Cardiac fibroblast (primary cell): Measurements from ENCODE around the gene ZNF532.

Experiments used
- DNase-seq, 2 donors: peaks; one replicate each; pipeline versions ENCODE4 v3.0.0 to v3.0.0-alpha.2; 2010; ENCODE audit warnings: low read depth in 2 of 2
- H3K4me3 ChIP-seq, 2 donors: replicated peaks in 1 of 2; 1 replicate in 1 of 2; 2 replicates in 1 of 2; pipeline ENCODE4 v1.5.1; 2011; ENCODE audit warnings: low read depth in 2 of 2, low read length in 2 of 2, mild to moderate bottlenecking in 2 of 2, moderate library complexity in 1 of 2
- TF ChIP-seq, protein P1 (sequence below): IDR thresholded peaks from one replicate; pipeline ENCODE4 v1.5.1; 2011; ENCODE audit warnings: low read depth, mild to moderate bottlenecking, low read length, inconsistent platforms

Gene ZNF532

DNA sequence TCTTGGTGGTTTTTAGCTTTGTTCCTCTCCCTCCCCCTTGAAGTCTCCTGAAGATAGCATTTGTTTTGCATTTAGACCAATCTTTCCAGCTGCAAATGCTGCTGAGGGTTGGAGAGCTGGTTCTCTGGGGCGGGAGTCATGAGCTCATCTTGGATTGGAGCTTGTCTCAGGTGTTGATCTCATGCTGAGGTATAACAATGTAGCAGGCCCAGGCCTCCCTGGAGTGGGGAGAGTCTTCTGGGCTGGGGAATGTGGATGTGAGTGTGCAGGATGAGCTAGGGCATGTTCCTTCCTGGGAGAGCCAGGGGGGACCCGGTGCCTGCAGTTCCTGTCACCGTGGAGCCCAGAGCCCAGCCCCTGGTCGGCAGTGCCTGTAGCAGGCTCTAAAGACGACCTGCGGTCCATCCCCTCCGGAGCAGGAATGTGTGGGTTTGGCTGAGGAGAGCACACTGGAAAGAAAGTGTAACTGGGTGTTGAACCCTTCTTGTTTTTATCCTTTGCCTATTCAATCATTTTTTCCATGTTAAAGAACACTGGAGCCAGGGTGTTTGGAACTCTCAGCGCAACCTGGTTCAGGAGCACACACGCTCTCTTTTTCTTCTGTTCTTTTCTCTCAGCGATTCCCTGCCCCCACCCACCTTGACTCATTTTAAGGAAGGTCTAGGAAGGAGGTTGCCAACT is 2.7 kb downstream of the ZNF532 start:
- no peak overlapping the region for H3K4me3 ChIP-seq
- no peak for DNase-seq
- TF ChIP-seq, protein P1, sequence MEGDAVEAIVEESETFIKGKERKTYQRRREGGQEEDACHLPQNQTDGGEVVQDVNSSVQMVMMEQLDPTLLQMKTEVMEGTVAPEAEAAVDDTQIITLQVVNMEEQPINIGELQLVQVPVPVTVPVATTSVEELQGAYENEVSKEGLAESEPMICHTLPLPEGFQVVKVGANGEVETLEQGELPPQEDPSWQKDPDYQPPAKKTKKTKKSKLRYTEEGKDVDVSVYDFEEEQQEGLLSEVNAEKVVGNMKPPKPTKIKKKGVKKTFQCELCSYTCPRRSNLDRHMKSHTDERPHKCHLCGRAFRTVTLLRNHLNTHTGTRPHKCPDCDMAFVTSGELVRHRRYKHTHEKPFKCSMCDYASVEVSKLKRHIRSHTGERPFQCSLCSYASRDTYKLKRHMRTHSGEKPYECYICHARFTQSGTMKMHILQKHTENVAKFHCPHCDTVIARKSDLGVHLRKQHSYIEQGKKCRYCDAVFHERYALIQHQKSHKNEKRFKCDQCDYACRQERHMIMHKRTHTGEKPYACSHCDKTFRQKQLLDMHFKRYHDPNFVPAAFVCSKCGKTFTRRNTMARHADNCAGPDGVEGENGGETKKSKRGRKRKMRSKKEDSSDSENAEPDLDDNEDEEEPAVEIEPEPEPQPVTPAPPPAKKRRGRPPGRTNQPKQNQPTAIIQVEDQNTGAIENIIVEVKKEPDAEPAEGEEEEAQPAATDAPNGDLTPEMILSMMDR: no peak

DNA sequence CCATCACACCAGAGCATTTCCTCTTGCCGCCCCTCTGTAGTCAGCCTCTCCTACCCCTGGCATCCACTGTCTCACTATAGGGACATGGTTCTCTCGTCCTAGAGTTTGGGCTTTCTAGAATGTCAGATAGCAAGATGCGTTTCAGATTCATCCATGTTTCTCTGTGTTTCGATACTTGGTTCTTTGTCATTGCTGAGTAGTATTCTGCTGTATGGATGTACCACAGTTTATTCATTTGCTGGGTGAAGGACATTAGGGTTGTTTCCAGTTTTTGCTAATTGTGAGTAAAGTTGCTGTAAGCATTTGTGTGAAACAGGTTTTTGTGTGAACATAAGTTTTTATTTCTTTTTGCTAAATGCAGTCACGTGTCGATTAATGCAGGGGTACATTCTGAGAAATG is 3.8 kb downstream of the ZNF532 start:
- H3K4me3 ChIP-seq: no peak overlapping the region
- TF ChIP-seq, protein P1: no peak
- DNase-seq: no peak

DNA sequence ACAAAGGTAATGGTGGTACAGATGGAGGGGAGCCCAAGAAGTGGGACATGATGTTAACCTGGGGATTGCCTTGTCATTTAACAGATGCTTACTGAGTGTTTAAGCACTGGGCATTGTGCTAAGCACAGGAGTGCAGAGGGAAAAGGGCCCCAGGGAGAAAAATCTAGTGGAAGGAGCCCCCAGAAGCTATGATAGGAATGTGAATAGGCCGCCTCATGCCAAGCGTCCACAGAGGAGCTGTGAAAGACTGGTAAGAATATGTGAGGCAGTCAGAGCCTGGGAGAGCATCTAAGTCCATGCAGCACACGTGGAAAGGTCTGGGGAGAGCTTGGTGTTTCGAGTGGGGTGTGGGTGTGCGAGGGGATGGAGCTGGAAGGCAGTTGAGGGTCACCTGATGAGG is 5.5 kb downstream of the ZNF532 start:
- TF ChIP-seq, protein P1: no peak
- peak in 1 of 2 donors; percentile 53 for DNase-seq
- H3K4me3 ChIP-seq: no peak overlapping the region

DNA sequence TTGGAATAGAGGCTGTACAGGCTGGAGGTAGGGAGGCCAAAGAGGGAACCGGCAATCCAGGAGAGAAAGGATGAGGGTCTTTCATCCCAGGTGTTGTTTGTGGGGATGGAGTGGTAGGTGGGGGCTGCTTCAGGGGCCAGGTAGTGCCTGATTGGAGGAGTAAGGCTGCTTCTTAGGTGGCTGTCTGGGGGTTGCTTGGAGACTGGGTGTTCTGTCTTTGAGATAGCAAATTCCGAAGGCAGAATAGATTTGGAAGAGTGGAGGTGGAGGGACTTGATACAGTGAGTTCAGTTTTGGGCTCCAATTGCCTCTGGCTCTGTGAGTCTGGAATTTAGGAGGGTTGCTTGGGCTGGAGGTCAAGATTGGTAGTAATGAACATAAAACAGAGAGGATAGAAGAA is 5.9 kb downstream of the ZNF532 start:
- no peak overlapping the region for H3K4me3 ChIP-seq
- TF ChIP-seq, protein P1: no peak
- DNase-seq: no peak

DNA sequence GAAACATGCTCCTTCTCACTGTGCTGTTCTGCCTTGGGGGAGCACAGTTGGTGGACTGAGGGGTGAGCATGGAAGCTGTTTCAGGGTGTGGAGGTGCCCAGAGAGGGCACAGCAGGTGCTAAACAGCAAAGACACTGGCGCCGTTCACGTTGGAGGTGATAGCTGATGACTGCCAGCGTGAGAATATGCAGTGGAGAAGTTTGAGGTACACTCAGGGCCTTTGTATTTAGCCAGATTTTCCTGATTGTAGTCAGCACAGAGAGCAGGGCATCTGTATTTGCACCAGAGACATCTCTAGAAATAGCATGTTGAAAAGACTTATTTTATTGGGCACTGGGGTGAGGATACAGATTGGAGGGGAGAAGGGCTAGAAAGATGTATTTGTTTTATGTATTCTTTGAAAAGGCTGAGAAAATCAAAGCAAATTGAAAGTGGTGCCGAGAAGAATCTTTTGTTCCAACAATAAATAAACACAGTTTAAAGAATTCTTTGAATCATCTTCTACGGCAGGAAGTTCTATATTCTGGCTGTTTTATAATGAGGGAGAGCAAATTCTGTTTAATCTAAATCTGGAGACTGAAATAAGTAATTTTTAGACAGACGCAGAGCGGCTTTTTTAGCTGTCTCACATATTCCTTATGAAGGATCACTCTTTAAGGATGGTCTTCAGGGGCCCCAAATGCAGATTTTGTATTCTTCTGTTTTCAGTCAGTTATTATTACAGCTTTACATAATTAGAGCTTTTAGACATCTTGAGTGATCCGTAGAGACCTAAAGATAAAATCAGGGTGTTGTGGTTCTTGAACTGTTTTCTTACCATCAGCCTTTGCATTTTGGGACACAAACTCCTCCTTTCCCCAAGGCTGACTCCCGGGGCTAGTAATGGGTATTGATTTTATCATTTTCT is 7.1 kb downstream of the ZNF532 start:
- H3K4me3 ChIP-seq: no peak overlapping the region
- TF ChIP-seq, protein P1: no peak
- no peak for DNase-seq

DNA sequence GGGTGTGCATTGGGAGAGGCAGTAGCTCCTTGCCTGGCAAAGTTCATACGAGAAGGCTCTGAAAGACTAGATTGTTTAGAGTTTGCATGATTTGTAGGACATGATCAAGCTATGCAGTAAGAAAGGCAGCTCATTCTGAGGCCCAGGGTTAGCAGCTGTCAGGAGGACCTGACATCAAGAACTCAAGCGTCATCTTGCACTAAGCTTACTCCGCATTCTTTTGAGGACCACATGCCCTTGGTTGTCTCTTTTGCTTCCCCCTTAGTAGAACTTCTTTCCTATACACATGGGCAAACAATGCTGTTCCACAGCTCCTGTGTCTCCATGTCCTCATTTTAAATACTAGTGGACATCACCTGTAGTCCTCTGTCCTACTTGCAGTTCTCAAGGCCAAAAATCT is 14.0 kb downstream of the ZNF532 start:
- no peak overlapping the region for H3K4me3 ChIP-seq
- no peak for DNase-seq
- TF ChIP-seq, protein P1: no peak
